Lower leg skin (tissue), 3 donors: Measurements from ENCODE around the gene SLC4A5.

Experiments used
- POLR2A ChIP-seq, 2 donors: fragments of 450-650 bp; IDR thresholded peaks; one replicate each; pipeline ENCODE4 v1.6.1; 2016 to 2017; ENCODE audit warnings: antibody characterized with exemption in 2 of 2, mild to moderate bottlenecking in 1 of 2, moderate library complexity in 1 of 2
- TF ChIP-seq, protein P1 (sequence below), 3 donors: fragments of 450-650 bp; IDR thresholded peaks; one replicate each; pipeline ENCODE4 v1.5.1; 2016; ENCODE audit warnings: antibody characterized with exemption in 3 of 3, mild to moderate bottlenecking in 3 of 3, moderate library complexity in 2 of 3

- TF ChIP-seq, protein P1, sequence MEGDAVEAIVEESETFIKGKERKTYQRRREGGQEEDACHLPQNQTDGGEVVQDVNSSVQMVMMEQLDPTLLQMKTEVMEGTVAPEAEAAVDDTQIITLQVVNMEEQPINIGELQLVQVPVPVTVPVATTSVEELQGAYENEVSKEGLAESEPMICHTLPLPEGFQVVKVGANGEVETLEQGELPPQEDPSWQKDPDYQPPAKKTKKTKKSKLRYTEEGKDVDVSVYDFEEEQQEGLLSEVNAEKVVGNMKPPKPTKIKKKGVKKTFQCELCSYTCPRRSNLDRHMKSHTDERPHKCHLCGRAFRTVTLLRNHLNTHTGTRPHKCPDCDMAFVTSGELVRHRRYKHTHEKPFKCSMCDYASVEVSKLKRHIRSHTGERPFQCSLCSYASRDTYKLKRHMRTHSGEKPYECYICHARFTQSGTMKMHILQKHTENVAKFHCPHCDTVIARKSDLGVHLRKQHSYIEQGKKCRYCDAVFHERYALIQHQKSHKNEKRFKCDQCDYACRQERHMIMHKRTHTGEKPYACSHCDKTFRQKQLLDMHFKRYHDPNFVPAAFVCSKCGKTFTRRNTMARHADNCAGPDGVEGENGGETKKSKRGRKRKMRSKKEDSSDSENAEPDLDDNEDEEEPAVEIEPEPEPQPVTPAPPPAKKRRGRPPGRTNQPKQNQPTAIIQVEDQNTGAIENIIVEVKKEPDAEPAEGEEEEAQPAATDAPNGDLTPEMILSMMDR (IDR thresholded peaks at IDR 0.05): no peak
- TF ChIP-seq POLR2A (IDR thresholded peaks at IDR 0.05): no peak
These were observed 148.4 kb downstream of the SLC4A5 start for GRCh38 chr2:74194799-74195198.
